ENCODE data around the gene PRKN.

PRKN gene

GRCh38 chr6:161494566-161494965 lies 1233.0 kb downstream of the PRKN start:
- DNase-seq, result no peak

- DNase-seq, result no peak
These were observed 1233.9 kb downstream of the PRKN start for GRCh38 chr6:161493576-161494118.

- no peak for DNase-seq
These were observed 1237.8 kb downstream of the PRKN start for GRCh38 chr6:161489626-161490306.

GRCh38 chr6:161487694-161488093 lies 1239.9 kb downstream of the PRKN start:
- no peak for DNase-seq

- no peak for DNase-seq
These were observed 1240.4 kb downstream of the PRKN start for GRCh38 chr6:161487217-161487531.

GRCh38 chr6:161486361-161487216 lies 1241.0 kb downstream of the PRKN start:
- no peak for DNase-seq

- DNase-seq, result no peak
These were observed 1245.1 kb downstream of the PRKN start for GRCh38 chr6:161482517-161482858.

- DNase-seq, result no peak
These were observed 1245.6 kb downstream of the PRKN start for GRCh38 chr6:161481786-161482516.

- no peak for DNase-seq
These were observed 1247.0 kb downstream of the PRKN start for GRCh38 chr6:161480421-161481155.

- DNase-seq, result no peak
These were observed 1248.2 kb downstream of the PRKN start for GRCh38 chr6:161479376-161479775.

GRCh38 chr6:161477876-161478425 lies 1249.6 kb downstream of the PRKN start:
- no peak for DNase-seq

GRCh38 chr6:161476711-161477110 lies 1250.9 kb downstream of the PRKN start:
- DNase-seq, result no peak

GRCh38 chr6:161465403-161465802 lies 1262.2 kb downstream of the PRKN start:
- DNase-seq, result no peak

- DNase-seq, result no peak
These were observed 1264.5 kb downstream of the PRKN start for GRCh38 chr6:161463071-161463470.

GRCh38 chr6:161462148-161462547 lies 1265.4 kb downstream of the PRKN start:
- no peak for DNase-seq

GRCh38 chr6:161459008-161459615 lies 1268.5 kb downstream of the PRKN start:
- no peak for DNase-seq

GRCh38 chr6:161458201-161458951 lies 1269.2 kb downstream of the PRKN start:
- no peak for DNase-seq

GRCh38 chr6:161455848-161456247 lies 1271.7 kb downstream of the PRKN start:
- DNase-seq, result no peak

- no peak for DNase-seq
These were observed 1274.0 kb downstream of the PRKN start for GRCh38 chr6:161453558-161453957.

GRCh38 chr6:161452241-161452640 lies 1275.3 kb downstream of the PRKN start:
- DNase-seq, result no peak

- DNase-seq, result no peak
These were observed 1278.0 kb downstream of the PRKN start for GRCh38 chr6:161449521-161449920.

Measured in DMS79 treated with DMSO at 0.1 percent for 48 hours (cell line).